ENCODE results near the gene CEP72.

The CEP72 gene

DNA sequence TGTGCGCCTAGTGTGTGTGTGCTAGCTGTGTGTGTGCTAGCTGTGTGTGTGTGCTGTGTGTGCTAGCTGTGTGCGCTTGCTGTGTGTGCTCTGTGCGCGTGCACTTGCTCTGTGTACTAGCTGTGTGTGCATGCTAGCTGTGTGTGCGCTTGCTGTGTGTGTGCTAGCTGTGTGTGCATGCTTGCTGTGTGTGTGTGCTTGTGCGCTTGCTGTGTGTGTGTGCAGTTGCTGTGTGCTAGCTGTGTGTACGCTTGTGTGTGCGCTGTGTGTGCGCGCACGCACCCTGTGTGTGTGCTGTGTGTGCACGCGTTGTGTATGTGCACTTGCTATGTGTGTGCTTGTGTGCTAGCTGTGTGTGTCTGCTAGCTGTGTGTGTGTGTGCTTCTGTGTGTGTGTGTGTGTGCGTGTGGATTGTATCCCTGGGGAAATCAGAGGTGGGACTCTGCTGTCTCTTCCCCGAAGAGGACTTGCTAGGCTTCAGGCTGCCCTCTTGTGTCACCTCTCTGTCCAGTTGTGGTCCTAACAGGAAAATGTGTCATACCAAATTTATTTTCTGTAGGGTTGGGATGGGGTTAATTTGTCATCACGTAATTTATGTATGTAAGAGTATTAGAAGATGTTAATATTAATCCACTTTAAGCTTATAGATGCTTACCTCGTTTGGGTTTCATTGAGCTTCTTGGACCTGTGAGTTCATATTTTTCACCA lies 42.1 kb downstream of the CEP72 start:
- DNase-seq (ENCODE audit: low read depth in 2 of 3, low spot score in 2 of 3): no peak

- DNase-seq (ENCODE audit: low read depth in 2 of 3, low spot score in 2 of 3): no peak
Measured at GRCh38 chr5:655406-655805, 43.3 kb downstream of the CEP72 start.

- DNase-seq (ENCODE audit: low read depth in 2 of 3, low spot score in 2 of 3): no peak
Measured at GRCh38 chr5:657570-657969, 45.4 kb downstream of the CEP72 start.

- DNase-seq (ENCODE audit: low read depth in 2 of 3, low spot score in 2 of 3): no peak
Measured at GRCh38 chr5:658103-658502, 46.0 kb downstream of the CEP72 start.

DNA sequence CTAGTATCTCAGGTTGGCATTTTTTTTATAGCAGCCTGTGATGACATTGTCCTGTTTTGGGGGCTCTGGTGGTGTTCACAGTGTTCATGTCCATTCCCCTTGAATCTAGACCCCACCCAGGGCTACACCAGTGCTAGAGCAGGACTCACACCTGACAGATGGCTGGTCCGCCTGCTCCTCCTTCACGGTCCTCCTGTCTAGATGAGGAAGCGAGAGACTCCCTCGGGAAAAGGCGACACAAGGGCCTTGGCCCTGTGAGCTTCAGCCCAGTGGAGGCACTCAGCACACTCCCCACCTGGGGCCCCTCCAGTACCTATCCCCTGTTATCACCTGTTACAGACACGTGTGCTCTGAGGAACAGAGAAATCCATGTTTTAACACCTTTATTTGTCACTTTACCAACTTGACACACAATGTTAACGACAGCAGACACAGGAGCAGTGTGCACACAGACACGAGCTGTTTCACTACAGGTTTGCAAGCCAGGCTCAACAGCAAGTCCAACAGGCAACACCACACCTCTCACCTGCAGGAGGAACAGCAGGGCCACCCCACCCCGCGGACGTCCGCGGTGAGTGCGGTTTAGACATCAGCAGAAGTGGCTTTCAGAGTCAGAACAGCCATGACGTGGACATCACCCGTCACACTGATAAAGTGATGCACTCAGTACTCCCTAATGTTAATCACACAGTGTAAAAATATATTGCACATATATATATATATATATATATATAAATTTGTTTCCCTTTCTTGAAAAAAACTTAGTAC lies 47.5 kb downstream of the CEP72 start:
- DNase-seq (ENCODE audit: low read depth in 2 of 3, low spot score in 2 of 3): no peak

DNA sequence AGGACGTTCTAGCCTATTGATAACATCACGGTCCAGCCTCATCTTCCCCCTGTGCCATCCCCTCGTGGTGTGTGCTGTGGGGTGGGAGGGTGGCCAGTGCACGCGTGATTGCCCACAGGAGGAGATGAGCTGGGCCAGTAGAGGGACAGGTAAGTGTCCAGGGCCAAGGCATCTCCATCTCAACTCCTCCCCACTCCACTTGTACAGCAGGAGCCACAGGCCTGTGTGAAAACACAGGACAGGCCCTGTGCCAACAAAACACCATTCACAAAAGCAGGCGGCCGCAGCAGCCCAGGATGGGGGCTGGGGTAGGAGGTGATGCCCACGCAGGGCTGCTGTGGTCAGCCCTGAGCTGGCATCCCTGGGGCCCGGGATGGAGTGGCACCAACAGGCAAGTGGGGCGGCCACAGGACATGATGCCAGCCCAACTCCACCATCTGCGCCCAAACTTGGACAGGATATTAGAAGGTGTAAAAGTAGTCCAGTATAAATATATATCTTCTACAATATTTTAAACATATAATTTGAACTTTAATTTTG lies 48.4 kb downstream of the CEP72 start:
- no peak for DNase-seq (ENCODE audit: low read depth in 2 of 3, low spot score in 2 of 3)

- no peak for DNase-seq (ENCODE audit: low read depth in 2 of 3, low spot score in 2 of 3)
Measured at GRCh38 chr5:661891-662750, 50.0 kb downstream of the CEP72 start.

GRCh38 chr5:662751-663435 lies 50.8 kb downstream of the CEP72 start:
- DNase-seq (ENCODE audit: low read depth in 2 of 3, low spot score in 2 of 3): no peak

DNA sequence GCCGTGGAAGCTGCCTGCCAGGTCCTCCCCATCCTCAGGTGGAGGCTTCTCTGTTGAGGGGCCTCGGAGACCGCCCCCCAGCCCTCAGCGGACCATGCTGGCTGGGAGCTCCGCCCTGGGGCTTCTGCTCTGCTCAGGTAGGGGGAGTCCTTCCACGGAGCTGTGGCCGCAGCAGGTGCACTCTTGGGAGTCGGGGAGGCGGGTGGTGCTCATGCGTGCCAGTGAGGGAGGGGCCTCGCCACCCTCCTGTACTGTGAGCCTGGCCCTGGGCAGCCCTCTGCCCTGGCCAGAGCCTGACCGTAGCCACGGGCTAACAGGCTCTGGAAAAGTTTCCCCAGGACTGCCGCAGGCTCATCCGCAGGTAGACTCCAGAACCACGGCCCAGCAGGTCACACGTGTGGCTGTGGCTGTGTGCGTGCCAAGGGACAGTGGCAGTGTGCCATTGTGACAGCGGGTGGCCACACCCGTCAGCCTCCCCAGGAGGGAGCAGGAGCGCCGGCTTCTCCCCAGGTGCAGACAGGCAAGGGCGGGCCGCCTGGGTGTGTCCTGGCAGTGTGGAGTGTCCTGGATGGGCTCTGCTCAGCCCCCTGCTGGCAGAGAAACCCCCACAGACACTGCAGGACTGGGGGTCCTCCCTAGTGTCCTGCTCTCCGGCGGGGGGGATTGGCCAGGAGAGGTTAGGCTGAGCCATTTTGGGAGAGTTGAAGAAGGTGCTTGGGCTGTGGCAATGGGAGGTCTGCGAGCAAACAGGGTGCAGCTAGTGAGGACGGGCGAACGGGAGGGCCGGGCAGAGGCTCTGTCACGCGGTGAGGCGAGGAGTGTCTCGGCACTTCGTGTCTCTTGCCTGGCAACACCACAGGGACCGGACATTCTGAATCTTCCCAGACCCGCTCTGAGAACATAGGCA lies 51.5 kb downstream of the CEP72 start:
- DNase-seq (ENCODE audit: low read depth in 2 of 3, low spot score in 2 of 3): no peak

GRCh38 chr5:664343-664993 lies 52.3 kb downstream of the CEP72 start:
- DNase-seq (ENCODE audit: low read depth in 2 of 3, low spot score in 2 of 3): no peak

- DNase-seq (ENCODE audit: low read depth in 2 of 3, low spot score in 2 of 3): no peak
Measured at GRCh38 chr5:664994-665360, 52.8 kb downstream of the CEP72 start.

GRCh38 chr5:665541-665955 lies 53.4 kb downstream of the CEP72 start:
- DNase-seq (ENCODE audit: low read depth in 2 of 3, low spot score in 2 of 3): no peak

DNA sequence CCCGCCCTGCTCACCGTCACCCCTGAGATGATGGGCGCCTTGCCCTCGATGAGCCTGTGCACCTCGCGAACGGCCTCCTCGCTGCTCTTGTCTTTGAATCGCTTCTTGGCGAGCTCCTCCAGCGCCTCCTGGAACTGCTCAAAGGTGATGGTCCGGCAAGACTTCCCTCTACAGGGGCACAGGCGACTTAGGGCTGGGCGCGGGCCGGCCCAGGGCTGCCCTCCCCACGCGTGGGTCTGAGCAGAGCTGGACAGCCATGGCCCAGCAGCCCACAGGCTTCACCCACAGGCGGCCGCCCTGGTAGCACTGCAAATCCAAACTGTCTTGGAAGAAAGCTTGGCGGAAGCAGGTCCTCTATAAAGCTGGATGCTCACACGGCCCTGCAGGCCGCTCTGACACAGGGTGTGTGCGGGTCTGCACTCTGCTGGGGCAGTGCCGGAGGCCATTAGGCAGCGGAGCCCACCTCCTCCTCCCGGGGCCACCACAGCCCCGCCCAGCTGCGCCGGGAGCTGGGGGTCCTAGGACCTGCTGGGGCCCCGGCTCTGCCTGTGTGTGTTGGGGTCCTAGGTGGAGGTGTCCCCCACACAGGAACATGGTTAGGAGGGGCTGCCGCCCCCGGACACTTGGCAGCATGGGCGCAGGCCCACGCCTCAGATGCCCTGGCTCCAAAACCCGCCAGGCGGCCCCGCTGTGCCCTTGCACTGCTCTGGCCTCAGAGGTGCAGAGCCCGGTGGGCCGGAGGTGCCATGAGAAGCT lies 54.0 kb downstream of the CEP72 start:
- no peak for DNase-seq (ENCODE audit: low read depth in 2 of 3, low spot score in 2 of 3)

- DNase-seq (ENCODE audit: low read depth in 2 of 3, low spot score in 2 of 3): no peak
Measured at GRCh38 chr5:666816-667498, 54.8 kb downstream of the CEP72 start.

DNA sequence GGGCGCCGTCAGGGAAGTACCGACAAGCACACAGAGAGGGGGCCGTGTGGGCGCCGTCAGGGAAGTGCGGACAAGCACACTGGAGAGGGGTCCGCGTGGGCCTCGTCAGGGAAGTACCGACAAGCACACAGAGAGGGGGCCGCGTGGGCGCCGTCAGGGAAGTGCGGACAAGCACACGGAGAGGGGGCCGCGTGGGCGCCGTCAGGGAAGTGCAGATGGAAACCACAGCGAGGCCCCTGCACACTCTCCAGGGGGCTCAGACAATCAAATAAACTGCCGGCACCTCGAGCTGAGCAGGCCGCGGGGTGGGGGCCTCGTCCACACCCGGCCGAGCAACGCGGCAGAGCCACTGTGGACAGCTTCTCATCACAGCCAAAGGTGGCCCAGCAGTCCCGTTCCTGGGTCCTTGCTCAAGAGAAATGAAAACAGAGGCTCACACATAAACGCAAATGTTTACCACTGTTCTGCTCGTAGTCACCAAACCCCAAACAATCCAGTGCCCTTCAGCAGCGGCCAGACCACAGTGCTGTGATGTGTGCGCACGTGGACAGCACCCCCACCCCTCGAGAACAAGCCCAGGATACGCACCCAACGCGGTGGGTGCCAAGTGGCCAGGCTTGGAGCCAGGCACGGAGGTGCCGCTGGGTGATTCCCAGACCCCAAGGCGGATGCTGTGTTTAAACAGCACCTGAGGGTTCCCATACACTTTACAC lies 56.3 kb downstream of the CEP72 start:
- no peak for DNase-seq (ENCODE audit: low read depth in 2 of 3, low spot score in 2 of 3)

- DNase-seq (ENCODE audit: low read depth in 2 of 3, low spot score in 2 of 3): no peak
Measured at GRCh38 chr5:669111-669841, 57.1 kb downstream of the CEP72 start.

GRCh38 chr5:669842-670395 lies 57.8 kb downstream of the CEP72 start:
- DNase-seq (ENCODE audit: low read depth in 2 of 3, low spot score in 2 of 3): no peak
